SK-N-SH treated with all-trans-retinoic acid at 6 μM for 48 hours (cell line): ENCODE measurements around the gene YPEL4.
A peak's percentile ranks its signal among the peaks of the same experiment; 100 is the strongest.

ENCODE experiments used
- ATAC-seq: fragments of 200-7000 bp; cut with Tn5 transposase; 3 replicates; pipeline ENCODE4 v1.9.1; 2020; ENCODE audit warnings: mild to moderate bottlenecking, moderate library complexity
- ARNTL ChIP-seq: fragments of 450-650 bp; formaldehyde crosslinking; IDR thresholded peaks from 2 replicates; pipeline ENCODE4 v1.5.0; 2020; ENCODE audit warnings: low read depth, mild to moderate bottlenecking, moderate library complexity, borderline replicate concordance
- BACH2 ChIP-seq: fragments of 250-450 bp; sonication (Bioruptor Pico); IDR thresholded peaks from 2 replicates; pipeline ENCODE4 v1.9.0; 2021; ENCODE audit warnings: mild to moderate bottlenecking, borderline replicate concordance
- CREB5 ChIP-seq: fragments of 250-450 bp; sonication (Bioruptor Pico); IDR thresholded peaks from 2 replicates; pipeline ENCODE4 v1.5.1; 2020; ENCODE audit warnings: low read depth, mild to moderate bottlenecking, moderate library complexity
- CSRNP3 ChIP-seq: fragments of 250-450 bp; sonication (Bioruptor Pico); IDR thresholded peaks from 2 replicates; pipeline ENCODE4 v1.5.1; 2021; ENCODE audit warnings: mild to moderate bottlenecking, moderate library complexity
- ESRRG ChIP-seq: fragments of 250-450 bp; sonication (Bioruptor Pico); IDR thresholded peaks from 2 replicates; pipeline ENCODE4 v1.6.1; 2021; ENCODE audit warnings: mild to moderate bottlenecking
- GLIS3 ChIP-seq: fragments of 250-450 bp; sonication (Bioruptor Pico); IDR thresholded peaks from 2 replicates; pipeline ENCODE4 v1.5.0; 2020; ENCODE audit warnings: mild to moderate bottlenecking, moderate library complexity
- ISL1 ChIP-seq: fragments of 250-450 bp; sonication (Bioruptor Pico); IDR thresholded peaks from 2 replicates; pipeline ENCODE4 v2.1.2; 2022; ENCODE audit warnings: mild to moderate bottlenecking, moderate library complexity
- OSR1 ChIP-seq: fragments of 250-450 bp; sonication (Bioruptor Pico); IDR thresholded peaks from 2 replicates; pipeline ENCODE4 v1.8.0; 2022; ENCODE audit warnings: moderate library complexity, mild to moderate bottlenecking, inconsistent platforms
- PATZ1 ChIP-seq: fragments of 250-450 bp; sonication (Bioruptor Pico); IDR thresholded peaks from 2 replicates; pipeline ENCODE4 v1.8.0; 2020; ENCODE audit warnings: mild to moderate bottlenecking, moderate library complexity, borderline replicate concordance
- POU6F1 ChIP-seq: fragments of 250-450 bp; sonication (Bioruptor Pico); IDR thresholded peaks from 2 replicates; pipeline ENCODE4 v1.8.0; 2021; ENCODE audit warnings: low read depth, mild to moderate bottlenecking, moderate library complexity, borderline replicate concordance
- PPARA ChIP-seq: fragments of 250-450 bp; sonication (Bioruptor Pico); IDR thresholded peaks from 2 replicates; pipeline ENCODE4 v1.5.0; 2020; ENCODE audit warnings: mild to moderate bottlenecking, borderline replicate concordance
- TCF4 ChIP-seq: fragments of 250-450 bp; sonication (Bioruptor Pico); IDR thresholded peaks from 2 replicates; pipeline ENCODE4 v1.8.0; 2021; ENCODE audit warnings: mild to moderate bottlenecking, moderate library complexity, borderline replicate concordance
- TOX ChIP-seq: fragments of 250-450 bp; sonication (Bioruptor Pico); IDR thresholded peaks from 2 replicates; pipeline ENCODE4 v1.8.0; 2021; ENCODE audit warnings: mild to moderate bottlenecking, moderate library complexity, borderline replicate concordance
- TSHZ2 ChIP-seq: fragments of 250-450 bp; sonication (Bioruptor Pico); IDR thresholded peaks from 2 replicates; pipeline ENCODE4 v1.5.0; 2020; ENCODE audit warnings: mild to moderate bottlenecking, moderate library complexity
- ZC3H10 ChIP-seq: fragments of 250-450 bp; sonication (Bioruptor Pico); IDR thresholded peaks from 2 replicates; pipeline ENCODE4 v1.5.1; 2021; ENCODE audit warnings: mild to moderate bottlenecking, moderate library complexity
- ZFP3 ChIP-seq: fragments of 250-450 bp; sonication (Bioruptor Pico); IDR thresholded peaks from 2 replicates; pipeline ENCODE4 v1.5.0; 2020; ENCODE audit warnings: mild to moderate bottlenecking, moderate library complexity
- ZFP30 ChIP-seq: fragments of 450-650 bp; formaldehyde crosslinking; IDR thresholded peaks from 2 replicates; pipeline ENCODE4 v1.5.0; 2022; ENCODE audit warnings: mild to moderate bottlenecking, moderate library complexity
- ZNF565 ChIP-seq: fragments of 450-650 bp; formaldehyde crosslinking; conservative IDR thresholded peaks from 2 replicates; pipeline ENCODE4 v1.5.0; 2020; ENCODE audit warnings: low read depth, mild to moderate bottlenecking, moderate library complexity
- ZNF70 ChIP-seq: fragments of 450-650 bp; formaldehyde crosslinking; IDR thresholded peaks from 2 replicates; pipeline ENCODE4 v1.5.0; 2020; ENCODE audit warnings: mild to moderate bottlenecking, moderate library complexity
- ZNF8 ChIP-seq: fragments of 450-650 bp; formaldehyde crosslinking; IDR thresholded peaks from 2 replicates; pipeline ENCODE4 v1.5.0; 2020; ENCODE audit warnings: mild to moderate bottlenecking, moderate library complexity

YPEL4 gene

GRCh38 chr11:57638005-57638781 is 11.5 kb downstream of the YPEL4 start:
- TF ChIP-seq TSHZ2 (CRISPR knock-in tag) (no peak), PPARA (CRISPR knock-in tag) (no peak), ISL1 (CRISPR knock-in tag) (no peak), ZC3H10 (CRISPR knock-in tag) (no peak), ARNTL (CRISPR knock-in tag) (no peak), PATZ1 (no peak), TOX (CRISPR knock-in tag) (no peak), ZNF565 (no peak), GLIS3 (CRISPR knock-in tag) (no peak), CSRNP3 (CRISPR knock-in tag) (no peak), ZNF8 (no peak)
- ATAC-seq = peak; percentile 98

GRCh38 chr11:57637626-57638004 is 12.1 kb downstream of the YPEL4 start:
- TF ChIP-seq ARNTL (CRISPR knock-in tag) (no peak), BACH2 (no peak), ESRRG (CRISPR knock-in tag) (no peak), ZC3H10 (CRISPR knock-in tag) (no peak), PPARA (CRISPR knock-in tag) (no peak), CSRNP3 (CRISPR knock-in tag) (no peak), TCF4 (CRISPR knock-in tag) (no peak), ZFP30 (no peak), OSR1 (CRISPR knock-in tag) (no peak), ZNF8 (no peak), ZFP3 (CRISPR knock-in tag) (no peak), POU6F1 (no peak), ZNF70 (no peak), CREB5 (CRISPR knock-in tag) (no peak), TOX (CRISPR knock-in tag) (no peak), TSHZ2 (CRISPR knock-in tag) (no peak)
- ATAC-seq = peak; percentile 32
